ENCODE data around the gene CMTM3.
"Not testable (repeated sequence)": the region's sequence is repeated elsewhere in the genome, so short reads cannot be mapped to it uniquely, and the experiment has no call there.

Gene CMTM3

DNA sequence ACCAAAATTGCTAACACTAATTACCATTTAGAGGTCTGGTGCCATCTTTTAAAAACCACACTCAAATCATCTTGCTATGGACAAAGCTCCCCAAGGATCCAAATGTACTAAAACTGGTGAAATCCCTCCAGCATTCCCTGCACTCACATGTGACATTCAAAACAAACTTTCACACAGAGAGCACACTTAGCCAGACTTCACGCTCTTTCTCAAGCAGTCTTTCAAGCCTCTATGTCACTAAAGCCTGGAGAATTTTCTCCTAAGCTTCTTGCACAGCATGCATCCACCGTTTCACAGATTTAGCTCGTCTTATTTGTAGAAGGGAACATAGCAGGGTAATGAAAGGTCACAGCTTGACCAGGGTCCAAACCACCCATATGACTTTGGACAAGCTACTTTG, 19.3 kb downstream of the CMTM3 start:
- TF ChIP-seq ZNF184 (tag by site-specific recombination; IDR thresholded peaks at IDR 0.05): no peak
- TF ChIP-seq ZSCAN23 (tag by site-specific recombination; IDR thresholded peaks at IDR 0.05): no peak
- TF ChIP-seq ZNF140 (tag by site-specific recombination; IDR thresholded peaks at IDR 0.05): no peak
- TF ChIP-seq ZFHX2 (tag by site-specific recombination; conservative IDR thresholded peaks at IDR 0.05): no peak
- TF ChIP-seq, protein P1, sequence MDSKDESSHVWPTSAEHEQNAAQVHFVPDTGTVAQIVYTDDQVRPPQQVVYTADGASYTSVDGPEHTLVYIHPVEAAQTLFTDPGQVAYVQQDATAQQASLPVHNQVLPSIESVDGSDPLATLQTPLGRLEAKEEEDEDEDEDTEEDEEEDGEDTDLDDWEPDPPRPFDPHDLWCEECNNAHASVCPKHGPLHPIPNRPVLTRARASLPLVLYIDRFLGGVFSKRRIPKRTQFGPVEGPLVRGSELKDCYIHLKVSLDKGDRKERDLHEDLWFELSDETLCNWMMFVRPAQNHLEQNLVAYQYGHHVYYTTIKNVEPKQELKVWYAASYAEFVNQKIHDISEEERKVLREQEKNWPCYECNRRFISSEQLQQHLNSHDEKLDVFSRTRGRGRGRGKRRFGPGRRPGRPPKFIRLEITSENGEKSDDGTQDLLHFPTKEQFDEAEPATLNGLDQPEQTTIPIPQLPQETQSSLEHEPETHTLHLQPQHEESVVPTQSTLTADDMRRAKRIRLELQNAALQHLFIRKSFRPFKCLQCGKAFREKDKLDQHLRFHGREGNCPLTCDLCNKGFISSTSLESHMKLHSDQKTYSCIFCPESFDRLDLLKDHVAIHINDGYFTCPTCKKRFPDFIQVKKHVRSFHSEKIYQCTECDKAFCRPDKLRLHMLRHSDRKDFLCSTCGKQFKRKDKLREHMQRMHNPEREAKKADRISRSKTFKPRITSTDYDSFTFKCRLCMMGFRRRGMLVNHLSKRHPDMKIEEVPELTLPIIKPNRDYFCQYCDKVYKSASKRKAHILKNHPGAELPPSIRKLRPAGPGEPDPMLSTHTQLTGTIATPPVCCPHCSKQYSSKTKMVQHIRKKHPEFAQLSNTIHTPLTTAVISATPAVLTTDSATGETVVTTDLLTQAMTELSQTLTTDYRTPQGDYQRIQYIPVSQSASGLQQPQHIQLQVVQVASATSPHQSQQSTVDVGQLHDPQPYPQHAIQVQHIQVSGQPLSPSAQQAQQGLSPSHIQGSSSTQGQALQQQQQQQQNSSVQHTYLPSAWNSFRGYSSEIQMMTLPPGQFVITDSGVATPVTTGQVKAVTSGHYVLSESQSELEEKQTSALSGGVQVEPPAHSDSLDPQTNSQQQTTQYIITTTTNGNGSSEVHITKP (tag by site-specific recombination; IDR thresholded peaks at IDR 0.05): no peak
- TF ChIP-seq, protein P2, sequence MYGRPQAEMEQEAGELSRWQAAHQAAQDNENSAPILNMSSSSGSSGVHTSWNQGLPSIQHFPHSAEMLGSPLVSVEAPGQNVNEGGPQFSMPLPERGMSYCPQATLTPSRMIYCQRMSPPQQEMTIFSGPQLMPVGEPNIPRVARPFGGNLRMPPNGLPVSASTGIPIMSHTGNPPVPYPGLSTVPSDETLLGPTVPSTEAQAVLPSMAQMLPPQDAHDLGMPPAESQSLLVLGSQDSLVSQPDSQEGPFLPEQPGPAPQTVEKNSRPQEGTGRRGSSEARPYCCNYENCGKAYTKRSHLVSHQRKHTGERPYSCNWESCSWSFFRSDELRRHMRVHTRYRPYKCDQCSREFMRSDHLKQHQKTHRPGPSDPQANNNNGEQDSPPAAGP (tag by site-specific recombination; IDR thresholded peaks at IDR 0.05): no peak
- no peak for TF ChIP-seq ZNF791 (tag by site-specific recombination; IDR thresholded peaks at IDR 0.05)
- TF ChIP-seq ZNF24 (tag by site-specific recombination; IDR thresholded peaks at IDR 0.05): no peak
- TF ChIP-seq, protein P3, sequence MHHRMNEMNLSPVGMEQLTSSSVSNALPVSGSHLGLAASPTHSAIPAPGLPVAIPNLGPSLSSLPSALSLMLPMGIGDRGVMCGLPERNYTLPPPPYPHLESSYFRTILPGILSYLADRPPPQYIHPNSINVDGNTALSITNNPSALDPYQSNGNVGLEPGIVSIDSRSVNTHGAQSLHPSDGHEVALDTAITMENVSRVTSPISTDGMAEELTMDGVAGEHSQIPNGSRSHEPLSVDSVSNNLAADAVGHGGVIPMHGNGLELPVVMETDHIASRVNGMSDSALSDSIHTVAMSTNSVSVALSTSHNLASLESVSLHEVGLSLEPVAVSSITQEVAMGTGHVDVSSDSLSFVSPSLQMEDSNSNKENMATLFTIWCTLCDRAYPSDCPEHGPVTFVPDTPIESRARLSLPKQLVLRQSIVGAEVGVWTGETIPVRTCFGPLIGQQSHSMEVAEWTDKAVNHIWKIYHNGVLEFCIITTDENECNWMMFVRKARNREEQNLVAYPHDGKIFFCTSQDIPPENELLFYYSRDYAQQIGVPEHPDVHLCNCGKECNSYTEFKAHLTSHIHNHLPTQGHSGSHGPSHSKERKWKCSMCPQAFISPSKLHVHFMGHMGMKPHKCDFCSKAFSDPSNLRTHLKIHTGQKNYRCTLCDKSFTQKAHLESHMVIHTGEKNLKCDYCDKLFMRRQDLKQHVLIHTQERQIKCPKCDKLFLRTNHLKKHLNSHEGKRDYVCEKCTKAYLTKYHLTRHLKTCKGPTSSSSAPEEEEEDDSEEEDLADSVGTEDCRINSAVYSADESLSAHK (tag by site-specific recombination; IDR thresholded peaks at IDR 0.05): no peak
- no peak for TF ChIP-seq ZNF2 (tag by site-specific recombination; IDR thresholded peaks at IDR 0.05)
- no peak for TF ChIP-seq INSM2 (tag by site-specific recombination; IDR thresholded peaks at IDR 0.05)
- no peak for TF ChIP-seq ZNF843 (tag by site-specific recombination; IDR thresholded peaks at IDR 0.05)
- no peak for TF ChIP-seq ZNF19 (tag by site-specific recombination; IDR thresholded peaks at IDR 0.05; ENCODE audit: low read depth)
- TF ChIP-seq ZNF76 (tag by site-specific recombination; IDR thresholded peaks at IDR 0.05; ENCODE audit: borderline replicate concordance, low read depth): no peak
- no peak for TF ChIP-seq SP3 (tag by site-specific recombination; IDR thresholded peaks at IDR 0.05)
- TF ChIP-seq ZNF248 (tag by site-specific recombination; IDR thresholded peaks at IDR 0.05): no peak
- TF ChIP-seq ZNF292 (tag by site-specific recombination; IDR thresholded peaks at IDR 0.05; ENCODE audit: borderline replicate concordance, low read depth): no peak
- H3K36me3 ChIP-seq (ENCODE audit: control insufficient read depth in 2 of 2, insufficient read depth in 1 of 2, low read length in 2 of 2): peaks cover 0 to 36% of the 10 kb centered on the region in 2 experiments; a peak in 1 of 3 replicates
- POLR2A ChIA-PET: no interaction called here
- no peak overlapping the region for H3K27ac ChIP-seq (ENCODE audit: extremely low read depth, low read depth, low read length)
- no peak overlapping the region for H3K4me3 ChIP-seq (ENCODE audit: low read depth, low read length)
- no peaks in the 10 kb centered on the region for H3K9me3 ChIP-seq (ENCODE audit: control insufficient read depth, insufficient read depth, low read depth, low read length)
- H3K4me1 ChIP-seq (ENCODE audit: control insufficient read depth, insufficient read depth, low read length): peaks cover 13% of the 10 kb centered on the region
- CTCF ChIA-PET: interaction anchor here (0.7 to 1.5 kb wide), 3 partner anchors 24 to 820 kb away, joined by 3 to 4 read pairs (median 3); no protein-coding TSS in a partner anchor

GRCh38 chr16:66627611-66628378, 23.3 kb downstream of the CMTM3 start:
- H3K9me3 ChIP-seq (ENCODE audit: control insufficient read depth, insufficient read depth, low read depth, low read length); POLR2A ChIA-PET; H3K4me3 ChIP-seq (ENCODE audit: low read depth, low read length); H3K27ac ChIP-seq (ENCODE audit: extremely low read depth, low read depth, low read length); CTCF ChIA-PET; H3K4me1 ChIP-seq (ENCODE audit: control insufficient read depth, insufficient read depth, low read length): not testable (repeated sequence)
- H3K36me3 ChIP-seq (ENCODE audit: control insufficient read depth in 2 of 2, insufficient read depth in 1 of 2, low read length in 2 of 2): peaks cover 0 to 19% of the 10 kb centered on the region in 2 experiments; a peak in 1 of 3 replicates

All from HEK293 (cell line).